ENCODE data around the gene ABLIM1. TPM values are rescaled to one million over a fixed set of nuclear protein-coding genes. Genes with fewer than 3 reads are reported as not detected.

Gene ABLIM1
- total RNA-seq, 1 experiment from 2014 or later = 62.1 TPM

- ATAC-seq (no peak), DNase-seq (ENCODE audit: low spot score) (no peak)
- Mint-ChIP-seq H3K4me1 (peaks cover 11% of the 10 kb centered on the region), H3K4me3 (no peak overlapping the region), H3K27ac (no peak overlapping the region), H3K27me3 (ENCODE audit: low read depth) (no peaks in the 10 kb centered on the region), H3K9me3 (no peaks in the 10 kb centered on the region), H3K36me3 (peaks cover 3% of the 10 kb centered on the region; the same call in 1 of the 2 replicates)
- ChIA-PET CTCF (no interaction called here), POLR2A (no interaction called here)
- TF ChIP-seq KAT7 (CRISPR knock-in tag; IDR thresholded peaks at IDR 0.05; ENCODE audit: borderline replicate concordance) (no peak), ERG (CRISPR knock-in tag; IDR thresholded peaks at IDR 0.05) (no peak), ZMAT4 (CRISPR knock-in tag; IDR thresholded peaks at IDR 0.05) (no peak), GTF2I (CRISPR knock-in tag; conservative IDR thresholded peaks at IDR 0.05) (no peak), FOXK1 (CRISPR knock-in tag; IDR thresholded peaks at IDR 0.05) (no peak), ZNF671 (CRISPR knock-in tag; IDR thresholded peaks at IDR 0.05) (no peak), IRF2 (CRISPR knock-in tag; IDR thresholded peaks at IDR 0.05; ENCODE audit: borderline replicate concordance, low read depth) (no peak), ZNF423 (CRISPR knock-in tag; IDR thresholded peaks at IDR 0.05) (no peak), GABPB1 (CRISPR knock-in tag; IDR thresholded peaks at IDR 0.05) (no peak), ZNF416 (CRISPR knock-in tag; IDR thresholded peaks at IDR 0.05) (no peak), SOX15 (CRISPR knock-in tag; IDR thresholded peaks at IDR 0.05) (no peak), GRHL2 (CRISPR knock-in tag; IDR thresholded peaks at IDR 0.05; ENCODE audit: insufficient replicate concordance, severe bottlenecking) (no peak), SMAD4 (CRISPR knock-in tag; IDR thresholded peaks at IDR 0.05) (no peak), ZNF532 (CRISPR knock-in tag; IDR thresholded peaks at IDR 0.05; ENCODE audit: borderline replicate concordance) (no peak)
These were observed 179.8 kb downstream of the ABLIM1 start for GRCh38 chr10:114478281-114478680.

GRCh38 chr10:114477285-114477684, 180.8 kb downstream of the ABLIM1 start:
- no peak for DNase-seq (ENCODE audit: low spot score)
- Mint-ChIP-seq H3K4me1 (peaks cover 21% of the 10 kb centered on the region), H3K9me3 (no peaks in the 10 kb centered on the region), H3K4me3 (no peak overlapping the region), H3K27ac (no peak overlapping the region), H3K36me3 (peaks cover 3% of the 10 kb centered on the region; the same call in 1 of the 2 replicates), H3K27me3 (ENCODE audit: low read depth) (no peaks in the 10 kb centered on the region)
- ATAC-seq = no peak
- TF ChIP-seq NR2C2 (CRISPR knock-in tag; IDR thresholded peaks at IDR 0.05) (no peak), EMX1 (CRISPR knock-in tag; IDR thresholded peaks at IDR 0.05) (no peak), ZNF671 (CRISPR knock-in tag; IDR thresholded peaks at IDR 0.05) (no peak), CBFB (CRISPR knock-in tag; IDR thresholded peaks at IDR 0.05; ENCODE audit: low read depth) (no peak), E2F4 (CRISPR knock-in tag; IDR thresholded peaks at IDR 0.05; ENCODE audit: borderline replicate concordance, low read depth) (no peak), ZBTB43 (CRISPR knock-in tag; IDR thresholded peaks at IDR 0.05) (no peak), ELF4 (CRISPR knock-in tag; IDR thresholded peaks at IDR 0.05; ENCODE audit: low read depth) (no peak), ZSCAN18 (CRISPR knock-in tag; IDR thresholded peaks at IDR 0.05) (no peak)
- ChIA-PET POLR2A (no interaction called here), CTCF (no interaction called here)
